HepG2 (cell line): Measurements from ENCODE around the gene EGR2. TPM values are rescaled to one million over a fixed set of nuclear protein-coding genes. Genes with fewer than 3 reads are reported as not detected.
A peak's percentile ranks its signal among the peaks of the same experiment; 100 is the strongest.

Experiments used
- ATAC-seq: fragments of 200-7000 bp; cut with Tn5 transposase; 3 replicates; pipeline ENCODE4 v1.9.1; 2020; ENCODE audit warnings: mild to moderate bottlenecking, moderate library complexity
- BruUV-seq: library from RNA; stranded (reverse); fragments of 400-500 nt; replicated peaks from 2 replicates; lab custom pipeline; 2021; lab: Mats Ljungman, UMichigan
- CTCF ChIA-PET: fragments of 300-600 bp; formaldehyde crosslinking; extraction: SDS; loops from one replicate; lab custom pipeline; 2021; ENCODE audit warnings: low total read pairs, inconsistent platforms, low intra/inter-chr PET ratio; lab: Yijun Ruan, JAX
- POLR2A ChIA-PET: fragments of 350-600 bp; sonication (Branson Sonifier 250); formaldehyde crosslinking; loops from one replicate; lab custom pipeline; 2020; ENCODE audit warnings: antibody characterized with exemption, inconsistent platforms; lab: Yijun Ruan, JAX
- DNase-seq: peaks from one replicate; pipeline ENCODE4 v3.0.0-alpha.2; 2015; ENCODE audit warnings: low spot score
- FAIRE-seq: peaks from 3 replicates; lab custom pipeline; 2011; peaks lifted over from hg19 to GRCh38; lab: Jason Lieb, UNC
- H2AFZ ChIP-seq: one replicate; pipeline ENCODE4 v1.6.1; 2011; ENCODE audit warnings: low read length, inconsistent platforms
- H3K27ac ChIP-seq: fragments of 300-600 bp; 3 replicates; pipeline ENCODE4 v1.8.0; 2011; ENCODE audit warnings: mixed run types, mild to moderate bottlenecking, mixed read lengths, low read length, inconsistent platforms; ENCODE audit not compliant: insufficient read depth; ENCODE audit errors: extremely low read length
- H3K27me3 ChIP-seq, 2 experiments: fragments of 200-600 bp in 1 of 2; 2 replicates in 1 of 2; 3 replicates in 1 of 2; pipeline versions ENCODE4 v1.6.0 to v1.8.0; 2011; ENCODE audit warnings: low read length in 2 of 2, mild to moderate bottlenecking in 2 of 2, moderate library complexity in 2 of 2, inconsistent platforms in 1 of 2; ENCODE audit not compliant: insufficient read depth in 2 of 2, control insufficient read depth in 1 of 2
- H3K36me3 ChIP-seq, 2 experiments: fragments of 200-600 bp in 1 of 2; replicated peaks in 1 of 2; 2 replicates in 1 of 2; 3 replicates in 1 of 2; pipeline versions ENCODE4 v1.5.1 to v1.8.0; 2011; ENCODE audit warnings: low read length in 2 of 2, inconsistent platforms in 1 of 2; ENCODE audit not compliant: insufficient read depth in 2 of 2, control insufficient read depth in 1 of 2
- H3K4me1 ChIP-seq: 2 replicates; pipeline ENCODE4 v1.5.1; 2012; ENCODE audit warnings: low read length, inconsistent platforms; ENCODE audit not compliant: insufficient read depth
- H3K4me2 ChIP-seq: 2 replicates; pipeline ENCODE4 v1.6.0; 2011; ENCODE audit warnings: low read depth, low read length, inconsistent platforms
- H3K4me3 ChIP-seq, 3 experiments: fragments of 200-600 bp in 1 of 3; sonication (generic), shearing (Covaris generic) in 1 of 3; replicated peaks in 1 of 3; 2 replicates each; pipeline ENCODE4 v1.5.1; 2011 to 2016; ENCODE audit warnings: low read length in 3 of 3, inconsistent platforms in 2 of 3, low read depth in 2 of 3, mild to moderate bottlenecking in 2 of 3, control low read depth in 1 of 3, mixed read lengths in 1 of 3; ENCODE audit not compliant: insufficient read depth in 1 of 3
- H3K79me2 ChIP-seq: one replicate; pipeline ENCODE4 v1.6.1; 2011; ENCODE audit warnings: low read length, inconsistent platforms; ENCODE audit not compliant: insufficient read depth
- H3K9ac ChIP-seq: 2 replicates; pipeline ENCODE4 v1.6.0; 2011; ENCODE audit warnings: mild to moderate bottlenecking, low read depth, low read length, inconsistent platforms; ENCODE audit not compliant: insufficient read depth
- H3K9me3 ChIP-seq: 2 replicates; pipeline ENCODE4 v1.5.1; 2012; ENCODE audit warnings: mild to moderate bottlenecking, low read length
- H4K20me1 ChIP-seq: 2 replicates; pipeline ENCODE4 v1.6.0; 2011; ENCODE audit warnings: inconsistent platforms, mild to moderate bottlenecking, low read length, moderate library complexity; ENCODE audit not compliant: insufficient read depth
- ATF5 ChIP-seq: sonication (generic); formaldehyde crosslinking; IDR thresholded peaks from 2 replicates; pipeline ENCODE4 v1.4.0; 2020; ENCODE audit warnings: mild to moderate bottlenecking, low read depth, missing genetic modification reagents
- CCAR2 ChIP-seq: fragments of 200-400 bp; formaldehyde crosslinking; optimal IDR thresholded peaks from 2 replicates; pipeline ENCODE3; 2018; ENCODE audit warnings: low read depth, mild to moderate bottlenecking, low read length, moderate library complexity
- CREB1 ChIP-seq, 2 experiments: fragments of 450-650 bp in 1 of 2; IDR thresholded peaks; 2 replicates each; pipeline ENCODE4 v1.6.1; 2016 to 2017; ENCODE audit warnings: control low read depth in 1 of 2, mild to moderate bottlenecking in 1 of 2, missing compliant biosample characterization in 1 of 2, missing genetic modification characterization in 1 of 2
- CTCF ChIP-seq: sonication (generic); formaldehyde crosslinking; IDR thresholded peaks from 2 replicates; pipeline ENCODE4 v1.5.0; 2020; ENCODE audit warnings: mild to moderate bottlenecking, missing genetic modification reagents, moderate library complexity
- HNRNPK ChIP-seq: fragments of 200-400 bp; formaldehyde crosslinking; IDR thresholded peaks from 2 replicates; pipeline ENCODE4 v1.6.1; 2018; ENCODE audit warnings: low read length, low read depth, moderate library complexity, mild to moderate bottlenecking; ENCODE audit not compliant: poor library complexity, severe bottlenecking
- MEIS1 ChIP-seq: sonication (generic); formaldehyde crosslinking; IDR thresholded peaks from 2 replicates; pipeline ENCODE4 v1.9.0; 2021; ENCODE audit warnings: mild to moderate bottlenecking, missing genetic modification reagents, moderate library complexity, borderline replicate concordance
- MZF1 ChIP-seq: sonication (generic); formaldehyde crosslinking; IDR thresholded peaks from 2 replicates; pipeline ENCODE4 v1.8.1; 2023; ENCODE audit warnings: mild to moderate bottlenecking, missing genetic modification reagents, borderline replicate concordance
- POLR2AphosphoS2 ChIP-seq: IDR thresholded peaks from 2 replicates; pipeline ENCODE4 v1.6.1; 2011; ENCODE audit warnings: low read depth, low read length, improper control_type of control experiment
- SMC3 ChIP-seq: IDR thresholded peaks from 2 replicates; pipeline ENCODE4 v1.6.1; 2011; ENCODE audit warnings: low read length, improper control_type of control experiment
- TSC22D2 ChIP-seq: sonication (generic); formaldehyde crosslinking; IDR thresholded peaks from 2 replicates; pipeline ENCODE4 v1.5.1; 2020; ENCODE audit warnings: missing genetic modification reagents, mild to moderate bottlenecking, borderline replicate concordance
- ZFP36L1 ChIP-seq: sonication (generic); formaldehyde crosslinking; IDR thresholded peaks from 2 replicates; pipeline ENCODE4 v1.8.0; 2022; ENCODE audit warnings: mild to moderate bottlenecking, missing genetic modification reagents, moderate library complexity
- ZFP41 ChIP-seq: sonication (generic); formaldehyde crosslinking; IDR thresholded peaks from 2 replicates; pipeline ENCODE4 v1.4.0; 2020; ENCODE audit warnings: mild to moderate bottlenecking, missing genetic modification reagents, borderline replicate concordance
- ZNF24 ChIP-seq: fragments of 450-650 bp; IDR thresholded peaks from 2 replicates; pipeline ENCODE4 v1.6.1; 2017; ENCODE audit warnings: antibody characterized with exemption, mild to moderate bottlenecking
- ZNF296 ChIP-seq: sonication (generic); formaldehyde crosslinking; conservative IDR thresholded peaks from 2 replicates; pipeline ENCODE4 v1.5.0; 2020; ENCODE audit warnings: mild to moderate bottlenecking, missing genetic modification reagents
- ZNF616 ChIP-seq: sonication (generic); formaldehyde crosslinking; IDR thresholded peaks from 2 replicates; pipeline ENCODE4 v1.5.0; 2020; ENCODE audit warnings: low read depth, mild to moderate bottlenecking, missing genetic modification reagents
- ZNF670 ChIP-seq: sonication (generic); formaldehyde crosslinking; IDR thresholded peaks from 2 replicates; pipeline ENCODE4 v1.8.0; 2022; ENCODE audit warnings: mild to moderate bottlenecking, missing genetic modification reagents, borderline replicate concordance
- ZNF766 ChIP-seq: sonication (generic); formaldehyde crosslinking; IDR thresholded peaks from 2 replicates; pipeline ENCODE4 v1.5.0; 2020; ENCODE audit warnings: missing genetic modification reagents, borderline replicate concordance
- WGBS: methylation state at CpG from one replicate; pipeline ENCODE4 v1.1.6; 2017; ENCODE audit warnings: low lambda C conversion rate; 5-methylcytosine and 5-hydroxymethylcytosine counted together
- in situ Hi-C: cut with HindIII; loops from 2 replicates; pipeline ENCODE4 v1.10.0; 2017; ENCODE audit warnings: low pct_unique_long_range_greater_than_20kb; ENCODE audit not compliant: extremely low pct_ligation_motif_present
- intact Hi-C: fragments of 100-400 bp; cut with micrococcal nuclease; formaldehyde crosslinking; loops from one replicate; pipeline ENCODE4 v1.10.0; 2022; ENCODE audit not compliant: unreplicated experiment
- polyA plus RNA-seq, 8 experiments: library from polyadenylated mRNA; depleted of rRNA in 3 of 8; stranded (reverse) in 7 of 8; unstranded in 1 of 8; fragments of >200 nt; fragmentation: Illumina TruSeq in 4 of 8; extraction: Trizol in 4 of 8; gene quantifications; 2 replicates each; pipeline versions ENCODE4 v1.2.1 to v1.2.3, GENCODE V29; 2011 to 2016; ENCODE audit warnings: low read depth in 4 of 8, missing spikeins in 1 of 8, mixed read lengths in 1 of 8; ENCODE audit not compliant: insufficient read depth in 1 of 8
- total RNA-seq, 5 experiments: library from RNA; depleted of rRNA; stranded (reverse); fragments of >200 nt; fragmentation: Illumina TruSeq; extraction: Trizol; gene quantifications; 2 replicates each; pipeline ENCODE4 v1.2.3, GENCODE V29; 2016; ENCODE audit warnings: low read depth in 1 of 5
- TF ChIP-seq, protein P1 (sequence below): sonication (generic); formaldehyde crosslinking; IDR thresholded peaks from 2 replicates; pipeline ENCODE4 v1.9.0; 2021; ENCODE audit warnings: missing genetic modification reagents, borderline replicate concordance
- TF ChIP-seq, protein P2 (sequence below): sonication (generic); formaldehyde crosslinking; IDR thresholded peaks from 2 replicates; pipeline ENCODE4 v1.8.1; 2023; ENCODE audit warnings: mild to moderate bottlenecking, moderate library complexity, missing genetic modification reagents

EGR2 gene
- total and polyA plus RNA-seq, 2 of the 13 experiments (the other 11 are each of a cell fraction or from before 2014, with no cell fraction given) = 0.11 to 0.15 TPM

DNA sequence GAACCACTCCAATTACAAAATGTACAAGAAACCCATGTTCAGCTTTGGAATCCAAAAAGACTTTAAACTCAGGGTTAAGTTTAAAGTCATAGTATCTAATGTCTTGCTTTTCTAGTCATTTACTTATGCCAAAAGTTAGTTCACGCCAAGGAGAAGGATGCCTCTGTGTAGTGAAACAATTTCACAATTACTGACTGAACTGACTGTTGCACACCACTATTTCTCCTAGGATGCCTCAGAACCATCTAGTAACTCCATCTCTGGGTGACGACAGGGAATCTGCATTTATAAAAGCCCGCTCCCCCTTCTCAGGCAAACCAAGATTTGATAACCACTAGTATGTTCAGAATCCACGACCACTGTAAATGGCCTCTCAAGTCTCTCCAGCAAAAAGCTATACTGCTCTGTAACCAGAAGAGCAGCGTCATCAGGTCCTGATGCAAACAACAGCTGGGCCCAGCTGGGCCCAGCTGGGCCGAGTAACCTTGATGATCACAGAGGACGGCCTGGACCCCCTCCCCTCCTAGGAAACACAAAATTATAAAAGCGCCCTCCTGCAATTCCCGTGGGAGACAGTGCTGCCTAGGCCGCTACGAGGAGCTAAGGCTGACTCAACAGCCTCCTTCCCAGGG is 12.3 kb downstream of the EGR2 start:
- WGBS = 59% methylated on average over 6 of the region's 11 CpGs
- ChIA-PET CTCF (no interaction called here), POLR2A (interaction anchor here (1.2 to 1.8 kb wide), 3 partner anchors 13 to 329 kb away, joined by 3 to 13 read pairs (median 5); partner anchors contain the start of genes EGR2 and NRBF2)
- Histone ChIP-seq H3K27me3 (no peaks in the 10 kb centered on the region), H4K20me1 (peaks cover 21% of the 10 kb centered on the region), H3K27ac (peak overlapping the region; percentile 75), H3K9me3 (no peaks in the 10 kb centered on the region), H3K4me1 (peaks cover 34% of the 10 kb centered on the region), H3K79me2 (peaks cover 31% of the 10 kb centered on the region), H3K4me2 (peak overlapping the region; percentile 92), H3K4me3 (peak overlapping the region; percentile 60 to 100 (median 95)), H3K36me3 (no peaks in the 10 kb centered on the region), H2AFZ (peak overlapping the region; percentile 16), H3K9ac (peak overlapping the region; percentile 82)
- ATAC-seq (no peak), DNase-seq (no peak), FAIRE-seq (no peak)
- intact Hi-C loops = loop anchor here (10.0 kb wide), 1 partner anchor 539 kb away; the partner anchor contains the start of gene RTKN2
- TSS peak; percentile 84 for BruUV-seq
- in situ Hi-C loops = loop anchor here (10.0 to 25.0 kb wide), 2 partner anchors 331 to 542 kb away; partner anchors contain the start of genes NRBF2 and RTKN2
- TF ChIP-seq CREB1 (IDR thresholded peaks at IDR 0.05) (no peak), CREB1 (CRISPR knock-in tag; IDR thresholded peaks at IDR 0.05) (no peak), POLR2AphosphoS2 (no peak), ZNF24 (no peak), ZFP41 (no peak), ZNF296 (CRISPR knock-in tag) (no peak), CTCF (no peak), ZNF670 (CRISPR knock-in tag) (0 out of 2 replicates have a peak, but pooled peaks have one; percentile 27), ZNF616 (CRISPR knock-in tag) (no peak), SMC3 (no peak), ZNF766 (CRISPR knock-in tag) (0 out of 2 replicates have a peak, but pooled peaks have one; percentile 0), ZFP36L1 (CRISPR knock-in tag) (no peak), TSC22D2 (no peak), MEIS1 (CRISPR knock-in tag) (no peak), HNRNPK (no peak), MZF1 (CRISPR knock-in tag) (no peak), CCAR2 (no peak), ATF5 (CRISPR knock-in tag) (no peak)
- TF ChIP-seq, protein P1, sequence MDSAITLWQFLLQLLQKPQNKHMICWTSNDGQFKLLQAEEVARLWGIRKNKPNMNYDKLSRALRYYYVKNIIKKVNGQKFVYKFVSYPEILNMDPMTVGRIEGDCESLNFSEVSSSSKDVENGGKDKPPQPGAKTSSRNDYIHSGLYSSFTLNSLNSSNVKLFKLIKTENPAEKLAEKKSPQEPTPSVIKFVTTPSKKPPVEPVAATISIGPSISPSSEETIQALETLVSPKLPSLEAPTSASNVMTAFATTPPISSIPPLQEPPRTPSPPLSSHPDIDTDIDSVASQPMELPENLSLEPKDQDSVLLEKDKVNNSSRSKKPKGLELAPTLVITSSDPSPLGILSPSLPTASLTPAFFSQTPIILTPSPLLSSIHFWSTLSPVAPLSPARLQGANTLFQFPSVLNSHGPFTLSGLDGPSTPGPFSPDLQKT (CRISPR knock-in tag) = no peak
- TF ChIP-seq, protein P2, sequence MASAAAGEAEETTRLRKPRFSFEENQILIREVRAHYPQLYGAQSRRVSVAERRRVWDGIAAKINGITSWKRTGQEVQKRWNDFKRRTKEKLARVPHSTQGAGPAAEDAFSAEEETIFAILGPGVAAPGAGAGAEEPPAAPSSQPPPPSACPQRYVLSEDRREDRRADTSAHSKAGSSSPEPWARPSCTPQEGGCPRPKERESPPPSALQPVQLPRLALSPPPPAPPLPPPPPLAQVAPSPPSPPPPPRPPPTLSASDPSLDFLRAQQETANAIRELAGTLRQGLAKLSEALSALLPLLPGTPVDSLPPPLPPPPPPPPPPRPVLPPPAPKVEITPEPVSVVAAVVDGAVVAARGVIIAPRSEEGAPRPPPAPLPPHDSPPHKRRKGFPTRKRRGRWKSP (CRISPR knock-in tag) = no peak
